PC-3 (cell line): Measurements from ENCODE around the gene SLC1A2. TPM values are rescaled to one million over a fixed set of nuclear protein-coding genes. Genes with fewer than 3 reads are reported as not detected.

ENCODE experiments used
- ATAC-seq: fragments of 200-7000 bp; cut with Tn5 transposase; 2 replicates; pipeline ENCODE4 v1.9.1; 2020; ENCODE audit warnings: mild to moderate bottlenecking, moderate library complexity
- BruUV-seq: library from RNA; stranded (reverse); fragments of 400-500 nt; replicated peaks from 2 replicates; lab custom pipeline; 2021; lab: Mats Ljungman, UMichigan
- CTCF ChIA-PET: fragments of 300-600 bp; sonication (Branson Sonifier 250); formaldehyde crosslinking; loops from one replicate; lab custom pipeline; 2022; ENCODE audit warnings: antibody characterized with exemption; lab: Charles Lee
- POLR2A ChIA-PET: fragments of 300-600 bp; sonication (Branson Sonifier 250); formaldehyde crosslinking; loops from one replicate; lab custom pipeline; 2022; ENCODE audit warnings: antibody characterized with exemption; ENCODE audit not compliant: unreplicated experiment; lab: Charles Lee
- DNase-seq: peaks from one replicate; pipeline ENCODE4 v3.0.0-alpha.2; 2015
- H2AFZ ChIP-seq: fragments of 300-600 bp; sonication (generic); 2 replicates; pipeline ENCODE4 v1.6.0; 2016; ENCODE audit warnings: antibody characterized with exemption, low read length
- H3F3A ChIP-seq: fragments of 300-600 bp; sonication (generic); one replicate; pipeline ENCODE4 v1.6.0; 2017; ENCODE audit warnings: antibody characterized with exemption, low read length, control low read depth, mild to moderate bottlenecking; ENCODE audit not compliant: unreplicated experiment
- H3K27ac ChIP-seq: fragments of 300-600 bp; sonication (generic); 2 replicates; pipeline ENCODE4 v1.5.1; 2016; ENCODE audit warnings: mild to moderate bottlenecking, low read length
- H3K27me3 ChIP-seq: fragments of 300-600 bp; sonication (generic); 2 replicates; pipeline ENCODE4 v1.6.1; 2016; ENCODE audit warnings: low read length, mixed read lengths
- H3K36me3 ChIP-seq: fragments of 300-600 bp; sonication (generic); 2 replicates; pipeline ENCODE4 v1.6.1; 2016; ENCODE audit warnings: low read depth, mixed run types, low read length, mixed read lengths
- H3K4me1 ChIP-seq: fragments of 300-600 bp; sonication (generic); 2 replicates; pipeline ENCODE4 v1.5.1; 2016; ENCODE audit warnings: low read length; ENCODE audit not compliant: insufficient read depth
- H3K4me2 ChIP-seq: fragments of 300-600 bp; sonication (generic); 2 replicates; pipeline ENCODE4 v1.6.0; 2016; ENCODE audit warnings: low read length
- H3K4me3 ChIP-seq: fragments of 300-600 bp; sonication (generic); 2 replicates; pipeline ENCODE4 v1.5.1; 2016; ENCODE audit warnings: mild to moderate bottlenecking, low read length, mixed read lengths
- H3K79me2 ChIP-seq: fragments of 300-600 bp; sonication (generic); 2 replicates; pipeline ENCODE4 v1.6.1; 2017; ENCODE audit warnings: low read length, mixed read lengths
- H3K9ac ChIP-seq: fragments of 300-600 bp; sonication (generic); 2 replicates; pipeline ENCODE4 v1.6.0; 2016; ENCODE audit warnings: mild to moderate bottlenecking, low read length
- H3K9me2 ChIP-seq: fragments of 300-600 bp; sonication (generic); replicated peaks from 2 replicates; pipeline ENCODE4 v1.6.1; 2016; ENCODE audit warnings: mixed run types, low read length, mixed read lengths
- H3K9me3 ChIP-seq: fragments of 300-600 bp; sonication (generic); 2 replicates; pipeline ENCODE4 v1.6.1; 2016; ENCODE audit warnings: low read length, mixed read lengths
- H4K20me1 ChIP-seq: fragments of 300-600 bp; sonication (generic); 2 replicates; pipeline ENCODE4 v1.6.1; 2016; ENCODE audit warnings: low read length, mixed read lengths
- EZH2 ChIP-seq: fragments of 300-600 bp; sonication (generic); IDR thresholded peaks from one replicate; pipeline ENCODE4 v1.6.1; 2017; ENCODE audit warnings: antibody characterized with exemption, mild to moderate bottlenecking, low read length; ENCODE audit not compliant: unreplicated experiment
- EZH2phosphoT487 ChIP-seq: fragments of 300-600 bp; sonication (generic); IDR thresholded peaks from 2 replicates; pipeline ENCODE4 v1.6.1; 2018; ENCODE audit warnings: mild to moderate bottlenecking, antibody characterized with exemption, low read length, borderline replicate concordance
- intact Hi-C: fragments of 100-400 bp; cut with micrococcal nuclease; formaldehyde crosslinking; loops from 2 replicates; pipeline ENCODE4 v1.9.0; 2023
- total RNA-seq: library from RNA; depleted of rRNA; stranded (reverse); fragments of >200 nt; gene quantifications from 2 replicates; pipeline ENCODE4 v1.2.3, GENCODE V29; 2014
- TF ChIP-seq, protein P1 (sequence below): fragments of 300-600 bp; sonication (generic); conservative IDR thresholded peaks from 2 replicates; pipeline ENCODE4 v1.5.1; 2017; ENCODE audit warnings: antibody characterized with exemption, low read depth, mild to moderate bottlenecking, low read length

The SLC1A2 gene
- total RNA-seq, 1 experiment from 2014 or later, result 0.18 TPM

GRCh38 chr11:35237351-35237750, 182.0 kb downstream of the SLC1A2 start:
- ChIA-PET CTCF (interaction anchor here (0.6 kb wide), 1 partner anchor 59 kb away, joined by 3 read pairs; no protein-coding TSS in a partner anchor), POLR2A (no interaction called here)
- no peaks in the 10 kb centered on the region for H3K27me3 ChIP-seq
- H3K9me2 ChIP-seq, result no peaks in the 10 kb centered on the region
- no peaks in the 10 kb centered on the region for H3K36me3 ChIP-seq
- H4K20me1 ChIP-seq, result no peaks in the 10 kb centered on the region
- no peak overlapping the region for H2AFZ ChIP-seq
- peaks cover 25% of the 10 kb centered on the region for H3K4me1 ChIP-seq
- no peaks in the 10 kb centered on the region for H3F3A ChIP-seq
- ATAC-seq (no peak), DNase-seq (no peak)
- H3K79me2 ChIP-seq, result no peaks in the 10 kb centered on the region
- no peak overlapping the region for H3K4me2 ChIP-seq
- no peaks in the 10 kb centered on the region for H3K9me3 ChIP-seq
- no peak for TF ChIP-seq EZH2phosphoT487
- TF ChIP-seq EZH2, result no peak
- TF ChIP-seq, protein P1, sequence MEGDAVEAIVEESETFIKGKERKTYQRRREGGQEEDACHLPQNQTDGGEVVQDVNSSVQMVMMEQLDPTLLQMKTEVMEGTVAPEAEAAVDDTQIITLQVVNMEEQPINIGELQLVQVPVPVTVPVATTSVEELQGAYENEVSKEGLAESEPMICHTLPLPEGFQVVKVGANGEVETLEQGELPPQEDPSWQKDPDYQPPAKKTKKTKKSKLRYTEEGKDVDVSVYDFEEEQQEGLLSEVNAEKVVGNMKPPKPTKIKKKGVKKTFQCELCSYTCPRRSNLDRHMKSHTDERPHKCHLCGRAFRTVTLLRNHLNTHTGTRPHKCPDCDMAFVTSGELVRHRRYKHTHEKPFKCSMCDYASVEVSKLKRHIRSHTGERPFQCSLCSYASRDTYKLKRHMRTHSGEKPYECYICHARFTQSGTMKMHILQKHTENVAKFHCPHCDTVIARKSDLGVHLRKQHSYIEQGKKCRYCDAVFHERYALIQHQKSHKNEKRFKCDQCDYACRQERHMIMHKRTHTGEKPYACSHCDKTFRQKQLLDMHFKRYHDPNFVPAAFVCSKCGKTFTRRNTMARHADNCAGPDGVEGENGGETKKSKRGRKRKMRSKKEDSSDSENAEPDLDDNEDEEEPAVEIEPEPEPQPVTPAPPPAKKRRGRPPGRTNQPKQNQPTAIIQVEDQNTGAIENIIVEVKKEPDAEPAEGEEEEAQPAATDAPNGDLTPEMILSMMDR, result no peak
- H3K9ac ChIP-seq, result no peak overlapping the region
- intact Hi-C loops, result loop anchor here (10.0 kb wide), 2 partner anchors 157 to 233 kb away; no protein-coding TSS in a partner anchor
- H3K27ac ChIP-seq, result no peak overlapping the region
- BruUV-seq, result no TSS peak
- no peak overlapping the region for H3K4me3 ChIP-seq

- no peaks in the 10 kb centered on the region for H3K36me3 ChIP-seq
- no TSS peak for BruUV-seq
- no peak overlapping the region for H3K9ac ChIP-seq
- intact Hi-C loops, result loop anchor here (10.0 kb wide), 2 partner anchors 158 to 232 kb away; no protein-coding TSS in a partner anchor
- H3F3A ChIP-seq, result no peaks in the 10 kb centered on the region
- no peak for ATAC-seq
- no peak for DNase-seq
- H3K4me1 ChIP-seq, result peaks cover 25% of the 10 kb centered on the region
- H3K27ac ChIP-seq, result peak overlapping the region; percentile 63
- POLR2A ChIA-PET, result no interaction called here
- H3K4me2 ChIP-seq, result no peak overlapping the region
- no peak for TF ChIP-seq EZH2
- TF ChIP-seq EZH2phosphoT487, result no peak
- TF ChIP-seq, protein P1, result no peak
- H3K9me3 ChIP-seq, result no peaks in the 10 kb centered on the region
- no peak overlapping the region for H3K4me3 ChIP-seq
- no peak overlapping the region for H2AFZ ChIP-seq
- H3K79me2 ChIP-seq, result no peaks in the 10 kb centered on the region
- no peaks in the 10 kb centered on the region for H4K20me1 ChIP-seq
- H3K9me2 ChIP-seq, result no peaks in the 10 kb centered on the region
- H3K27me3 ChIP-seq, result no peaks in the 10 kb centered on the region
- CTCF ChIA-PET, result interaction anchor here (0.5 kb wide), 1 partner anchor 206 kb away, joined by 4 read pairs; no protein-coding TSS in a partner anchor
These were observed 182.7 kb downstream of the SLC1A2 start for GRCh38 chr11:35236667-35237003.

DNA sequence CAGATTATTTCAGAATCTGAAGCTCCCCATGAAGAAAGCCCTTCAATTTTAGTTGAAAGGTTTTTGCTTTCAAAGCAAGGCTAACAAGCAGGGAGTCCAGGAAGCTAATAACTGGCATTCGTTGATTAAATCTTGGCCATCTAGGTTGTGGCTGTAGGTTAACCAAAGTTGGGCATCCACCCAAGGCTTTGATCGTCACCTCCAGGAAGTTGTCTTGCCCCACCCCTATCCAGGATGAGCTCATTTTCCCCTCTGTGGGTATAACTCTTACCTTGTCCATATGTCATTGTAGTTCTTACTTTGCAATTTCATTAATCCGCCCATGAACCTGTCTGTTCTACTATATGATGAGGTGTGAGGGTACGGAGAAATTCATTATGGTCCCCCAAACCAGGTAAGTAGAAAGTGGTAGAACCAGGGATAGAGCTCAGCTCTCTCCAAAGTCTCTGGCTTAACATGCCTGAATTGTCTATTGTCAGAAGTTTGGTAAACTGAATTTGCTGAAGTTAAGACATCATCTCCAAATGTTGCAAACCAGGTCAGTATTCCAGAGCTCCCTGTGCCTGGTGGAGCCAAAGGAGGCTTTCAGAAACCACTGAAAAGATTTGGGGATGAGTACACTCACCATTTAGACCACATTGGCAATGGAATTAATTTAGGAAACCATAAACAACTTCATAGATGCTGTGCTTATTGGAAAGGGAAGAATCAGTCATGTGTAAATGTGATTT, 183.3 kb downstream of the SLC1A2 start:
- Histone ChIP-seq H3K9me3 (no peaks in the 10 kb centered on the region), H3K9me2 (no peaks in the 10 kb centered on the region), H3K4me3 (no peak overlapping the region), H2AFZ (no peak overlapping the region), H3K36me3 (peaks cover 5% of the 10 kb centered on the region; the same call in 1 of the 2 replicates), H3K9ac (no peak overlapping the region), H3F3A (no peaks in the 10 kb centered on the region), H3K4me1 (peaks cover 25% of the 10 kb centered on the region), H3K4me2 (peak overlapping the region; percentile 50), H3K27ac (peak overlapping the region; percentile 63), H3K79me2 (no peaks in the 10 kb centered on the region), H4K20me1 (no peaks in the 10 kb centered on the region), H3K27me3 (no peaks in the 10 kb centered on the region)
- ATAC-seq (peak; percentile 71), DNase-seq (peak; percentile 90)
- ChIA-PET CTCF (interaction anchor here (0.5 to 1.0 kb wide), 3 partner anchors 25 to 249 kb away, joined by 3 to 4 read pairs (median 3); no protein-coding TSS in a partner anchor), POLR2A (no interaction called here)
- TF ChIP-seq, protein P1, result no peak
- no peak for TF ChIP-seq EZH2
- TF ChIP-seq EZH2phosphoT487, result no peak
- intact Hi-C loops, result loop anchor here (10.0 kb wide), 2 partner anchors 159 to 231 kb away; no protein-coding TSS in a partner anchor
- BruUV-seq, result no TSS peak
